Liver (tissue), 9 donors: ENCODE data around the gene C1D. TPM values are rescaled to one million over a fixed set of nuclear protein-coding genes. Genes with fewer than 3 reads are reported as not detected.

Experiments used
- DNase-seq: peaks from one replicate; pipeline ENCODE4 v3.0.0-alpha.2; 2017; ENCODE audit warnings: low spot score
- H3K27ac ChIP-seq, 2 donors: one replicate each; pipeline ENCODE4 v1.7.0; 2013; ENCODE audit warnings: inconsistent platforms in 2 of 2, low read length in 2 of 2, control low read depth in 1 of 2, low read depth in 1 of 2, mild to moderate bottlenecking in 1 of 2
- H3K27me3 ChIP-seq, 4 donors: one replicate each; pipeline versions ENCODE4 v1.6.1 to v1.7.0; 2013; ENCODE audit warnings: low read length in 3 of 4, inconsistent platforms in 1 of 4, mild to moderate bottlenecking in 1 of 4, moderate library complexity in 1 of 4; ENCODE audit not compliant: control insufficient read depth in 4 of 4, insufficient read depth in 4 of 4
- H3K36me3 ChIP-seq, 4 donors: one replicate each; pipeline versions ENCODE4 v1.6.1 to v1.7.0; 2013; ENCODE audit warnings: low read length in 3 of 4, mild to moderate bottlenecking in 3 of 4, low read depth in 1 of 4, moderate library complexity in 1 of 4; ENCODE audit not compliant: control insufficient read depth in 4 of 4, insufficient read depth in 3 of 4
- H3K4me1 ChIP-seq, 4 donors: one replicate each; pipeline versions ENCODE4 v1.6.1 to v1.7.0; 2013; ENCODE audit warnings: low read length in 3 of 4, mild to moderate bottlenecking in 3 of 4, moderate library complexity in 1 of 4; ENCODE audit not compliant: control insufficient read depth in 4 of 4, insufficient read depth in 4 of 4
- H3K4me3 ChIP-seq, 3 donors: one replicate each; pipeline versions ENCODE4 v1.6.1 to v1.7.0; 2013; ENCODE audit warnings: low read length in 3 of 3, control low read depth in 1 of 3, low read depth in 1 of 3, mild to moderate bottlenecking in 1 of 3
- H3K9ac ChIP-seq, 2 donors: one replicate each; pipeline ENCODE4 v1.7.0; 2013; ENCODE audit warnings: low read length in 2 of 2, mild to moderate bottlenecking in 2 of 2, moderate library complexity in 2 of 2, control low read depth in 1 of 2, low read depth in 1 of 2
- H3K9me3 ChIP-seq, 4 donors: one replicate each; pipeline versions ENCODE4 v1.6.1 to v1.7.0; 2013; ENCODE audit warnings: low read length in 3 of 4; ENCODE audit not compliant: control insufficient read depth in 4 of 4
- ATF3 ChIP-seq: IDR thresholded peaks from 2 replicates; pipeline ENCODE4 v1.6.1; 2016; ENCODE audit warnings: antibody characterized with exemption
- EGR1 ChIP-seq, 2 donors: IDR thresholded peaks; 2 replicates each; pipeline ENCODE4 v1.6.1; 2016 to 2018; ENCODE audit warnings: antibody characterized with exemption in 2 of 2, low read depth in 2 of 2
- FOXA1 ChIP-seq: IDR thresholded peaks from 2 replicates; pipeline ENCODE4 v1.6.1; 2016; ENCODE audit warnings: antibody characterized with exemption
- FOXA2 ChIP-seq: IDR thresholded peaks from 2 replicates; pipeline ENCODE4 v1.6.1; 2016; ENCODE audit warnings: antibody characterized with exemption
- HNF4A ChIP-seq, 2 donors: conservative IDR thresholded peaks; 2 replicates each; pipeline ENCODE4 v1.6.1; 2016; ENCODE audit warnings: antibody characterized with exemption in 2 of 2, mild to moderate bottlenecking in 2 of 2
- HNF4G ChIP-seq: IDR thresholded peaks from 2 replicates; pipeline ENCODE4 v1.6.1; 2016; ENCODE audit warnings: antibody characterized with exemption
- JUND ChIP-seq, 2 donors: IDR thresholded peaks; 2 replicates each; pipeline ENCODE4 v1.6.1; 2016; ENCODE audit warnings: antibody characterized with exemption in 2 of 2
- MAX ChIP-seq: IDR thresholded peaks from 2 replicates; pipeline ENCODE4 v1.6.1; 2016; ENCODE audit warnings: antibody characterized with exemption
- NR2F2 ChIP-seq: IDR thresholded peaks from 2 replicates; pipeline ENCODE4 v1.6.1; 2016; ENCODE audit warnings: antibody characterized with exemption
- REST ChIP-seq: IDR thresholded peaks from 2 replicates; pipeline ENCODE4 v1.6.1; 2016; ENCODE audit warnings: antibody characterized with exemption, mild to moderate bottlenecking
- RXRA ChIP-seq, 2 donors: IDR thresholded peaks; 2 replicates each; pipeline ENCODE4 v1.6.1; 2017 to 2018; ENCODE audit warnings: antibody characterized with exemption in 2 of 2, mild to moderate bottlenecking in 1 of 2
- SP1 ChIP-seq: IDR thresholded peaks from 2 replicates; pipeline ENCODE4 v1.6.1; 2018; ENCODE audit warnings: antibody characterized with exemption, mild to moderate bottlenecking
- YY1 ChIP-seq: IDR thresholded peaks from 2 replicates; pipeline ENCODE4 v1.6.1; 2016; ENCODE audit warnings: antibody characterized with exemption, mild to moderate bottlenecking
- WGBS: extraction: QIAGEN DNeasy Blood & Tissue Kit; methylation state at CpG from one replicate; pipeline ENCODE4 v1.1.7; 2013; 5-methylcytosine and 5-hydroxymethylcytosine counted together
- polyA plus RNA-seq, 2 donors: library from polyadenylated mRNA; stranded (reverse) in 1 of 2; unstranded in 1 of 2; fragments of 200-250 nt in 1 of 2; fragments of >200 nt in 1 of 2; fragmentation: Nextera tagmentation in 1 of 2; extraction: Ambion mirVana in 1 of 2; gene quantifications; one replicate each; pipeline versions ENCODE4 v1.2.1 to v1.2.3, GENCODE V29; 2013 to 2015
- total RNA-seq, 2 donors: library from RNA; depleted of rRNA; stranded (reverse); fragments of >200 nt; gene quantifications; one replicate each; pipeline ENCODE4 v1.2.3, GENCODE V29; 2014
- donor health status: healthy.
- donor health status: healthy.
- donor health status: healthy.
- donor health status: healthy.
- donor health status: healthy.

The C1D gene
- total and polyA plus RNA-seq, 4 donors, result 15.6 to 31.0 (median 18.9) TPM

GRCh38 chr2:68009526-68009925 lies 53.3 kb downstream of the C1D start:
- TF ChIP-seq SP1, result no peak
- TF ChIP-seq JUND (IDR thresholded peaks at IDR 0.05), result no peak
- no peak for TF ChIP-seq REST
- TF ChIP-seq ATF3, result no peak
- no peak for TF ChIP-seq EGR1 (IDR thresholded peaks at IDR 0.05; ENCODE audit: low read depth in 2 of 2)
- no peaks in the 10 kb centered on the region for H3K9me3 ChIP-seq
- no peaks in the 10 kb centered on the region for H3K36me3 ChIP-seq
- 87% methylated on average over 5 of the region's 5 CpGs for WGBS
- no peaks in the 10 kb centered on the region for H3K27me3 ChIP-seq
- no peak overlapping the region for H3K4me3 ChIP-seq
- H3K4me1 ChIP-seq, result no peaks in the 10 kb centered on the region
- H3K9ac ChIP-seq, result no peak overlapping the region
- H3K27ac ChIP-seq, result no peak overlapping the region
- DNase-seq, result no peak

- Histone ChIP-seq H3K27me3 (no peaks in the 10 kb centered on the region), H3K9ac (no peak overlapping the region), H3K36me3 (no peaks in the 10 kb centered on the region), H3K4me1 (no peaks in the 10 kb centered on the region), H3K9me3 (peaks cover 0 to 2% (median 0%) of the 10 kb centered on the region in 4 donors), H3K27ac (no peak overlapping the region), H3K4me3 (no peak overlapping the region)
- DNase-seq, result no peak
- TF ChIP-seq FOXA2 (no peak), YY1 (no peak), HNF4G (no peak), FOXA1 (no peak), REST (no peak), HNF4A (conservative IDR thresholded peaks at IDR 0.05) (no peak), SP1 (no peak), NR2F2 (no peak), EGR1 (IDR thresholded peaks at IDR 0.05; ENCODE audit: low read depth in 2 of 2) (no peak), MAX (no peak), RXRA (IDR thresholded peaks at IDR 0.05) (no peak)
- 78% methylated on average over 8 of the region's 8 CpGs for WGBS
These were observed 62.5 kb downstream of the C1D start for GRCh38 chr2:68000170-68000825.
